ENCODE measurements around the gene PCDH9.

PCDH9 gene

GRCh38 chr13:67230404-67231288, 510 bp upstream of the PCDH9 start:
- Mint-ChIP-seq H3K4me1 (peaks cover 11% of the 10 kb centered on the region), H3K36me3 (no peaks in the 10 kb centered on the region), H3K27me3 (no peaks in the 10 kb centered on the region), H3K4me3 (no peak overlapping the region), H3K27ac (no peak overlapping the region), H3K9me3 (no peaks in the 10 kb centered on the region)
- ATAC-seq: peak; percentile 97

GRCh38 chr13:67228916-67229315, 1.2 kb downstream of the PCDH9 start:
- Mint-ChIP-seq H3K36me3 (no peaks in the 10 kb centered on the region), H3K9me3 (no peaks in the 10 kb centered on the region), H3K27ac (no peak overlapping the region), H3K4me3 (no peak overlapping the region), H3K4me1 (peaks cover 16% of the 10 kb centered on the region), H3K27me3 (no peaks in the 10 kb centered on the region)
- ATAC-seq: no peak

DNA sequence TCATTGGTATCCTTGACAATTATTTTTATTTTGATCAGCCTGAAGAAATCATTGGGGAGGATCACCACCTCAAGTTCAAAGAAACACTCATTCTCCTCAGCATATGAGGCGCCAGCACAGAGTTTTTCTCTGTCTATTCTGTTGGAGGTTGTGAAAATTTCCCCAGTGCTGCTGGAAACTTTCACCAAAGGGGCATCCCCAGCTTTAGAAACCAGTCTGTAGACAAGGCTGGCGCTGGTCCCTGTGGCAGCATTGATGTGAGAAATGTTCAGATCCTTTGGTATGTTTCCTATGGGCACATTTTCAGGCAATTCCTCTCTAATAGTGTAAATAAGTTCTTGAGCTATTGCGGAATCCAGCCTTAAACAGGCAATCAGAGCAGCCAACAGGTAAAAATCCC, 2.1 kb downstream of the PCDH9 start:
- no peak overlapping the region for H3K27ac Mint-ChIP-seq
- no peaks in the 10 kb centered on the region for H3K36me3 Mint-ChIP-seq
- no peak for ATAC-seq
- H3K9me3 Mint-ChIP-seq: no peaks in the 10 kb centered on the region
- peaks cover 17% of the 10 kb centered on the region for H3K4me1 Mint-ChIP-seq
- H3K27me3 Mint-ChIP-seq: no peaks in the 10 kb centered on the region
- no peak overlapping the region for H3K4me3 Mint-ChIP-seq

GRCh38 chr13:67227131-67227983, 2.8 kb downstream of the PCDH9 start:
- Mint-ChIP-seq H3K4me1 (peaks cover 17% of the 10 kb centered on the region), H3K27me3 (no peaks in the 10 kb centered on the region), H3K9me3 (no peaks in the 10 kb centered on the region), H3K4me3 (no peak overlapping the region), H3K27ac (no peak overlapping the region), H3K36me3 (no peaks in the 10 kb centered on the region)
- ATAC-seq: no peak

DNA sequence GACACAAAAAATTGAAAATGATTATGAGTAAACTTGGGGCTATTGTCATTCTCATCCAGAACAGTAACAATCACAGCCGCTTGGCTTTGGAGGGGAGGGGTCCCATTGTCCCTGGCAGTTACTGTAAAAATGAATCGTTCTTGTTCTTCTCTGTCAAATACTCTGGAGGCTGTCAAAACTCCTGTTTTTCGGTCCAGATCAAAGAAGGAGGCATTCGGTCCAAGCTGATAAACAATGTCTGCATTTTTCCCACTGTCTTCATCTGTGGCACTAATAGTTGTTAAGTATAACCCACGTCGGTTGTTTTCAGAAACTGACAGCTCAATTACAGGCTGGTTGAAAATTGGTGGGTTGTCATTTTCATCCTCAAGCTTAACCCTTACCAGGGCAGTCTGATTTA, 3.4 kb downstream of the PCDH9 start:
- peaks cover 17% of the 10 kb centered on the region for H3K4me1 Mint-ChIP-seq
- ATAC-seq: no peak
- no peaks in the 10 kb centered on the region for H3K9me3 Mint-ChIP-seq
- H3K27me3 Mint-ChIP-seq: no peaks in the 10 kb centered on the region
- H3K36me3 Mint-ChIP-seq: no peaks in the 10 kb centered on the region
- no peak overlapping the region for H3K4me3 Mint-ChIP-seq
- H3K27ac Mint-ChIP-seq: no peak overlapping the region

GRCh38 chr13:67225252-67226159, 4.6 kb downstream of the PCDH9 start:
- H3K27ac Mint-ChIP-seq: no peak overlapping the region
- ATAC-seq: no peak
- no peaks in the 10 kb centered on the region for H3K36me3 Mint-ChIP-seq
- no peaks in the 10 kb centered on the region for H3K9me3 Mint-ChIP-seq
- no peak overlapping the region for H3K4me3 Mint-ChIP-seq
- no peaks in the 10 kb centered on the region for H3K27me3 Mint-ChIP-seq
- peaks cover 6% of the 10 kb centered on the region for H3K4me1 Mint-ChIP-seq

GRCh38 chr13:67224148-67224846, 5.8 kb downstream of the PCDH9 start:
- Mint-ChIP-seq H3K27me3 (no peaks in the 10 kb centered on the region), H3K27ac (no peak overlapping the region), H3K9me3 (no peaks in the 10 kb centered on the region), H3K4me1 (peaks cover 6% of the 10 kb centered on the region), H3K4me3 (peak overlapping the region; percentile 16), H3K36me3 (no peaks in the 10 kb centered on the region)
- no peak for ATAC-seq

- H3K27ac Mint-ChIP-seq: no peak overlapping the region
- no peaks in the 10 kb centered on the region for H3K9me3 Mint-ChIP-seq
- H3K36me3 Mint-ChIP-seq: no peaks in the 10 kb centered on the region
- H3K4me3 Mint-ChIP-seq: peak overlapping the region; percentile 16
- ATAC-seq: no peak
- no peaks in the 10 kb centered on the region for H3K27me3 Mint-ChIP-seq
- H3K4me1 Mint-ChIP-seq: peaks cover 6% of the 10 kb centered on the region
Observed at GRCh38 chr13:67223742-67224141, 6.4 kb downstream of the PCDH9 start.

GRCh38 chr13:67223024-67223423, 7.1 kb downstream of the PCDH9 start:
- ATAC-seq: no peak
- H3K9me3 Mint-ChIP-seq: no peaks in the 10 kb centered on the region
- no peak overlapping the region for H3K4me3 Mint-ChIP-seq
- peaks cover 6% of the 10 kb centered on the region for H3K4me1 Mint-ChIP-seq
- H3K36me3 Mint-ChIP-seq: no peaks in the 10 kb centered on the region
- no peak overlapping the region for H3K27ac Mint-ChIP-seq
- H3K27me3 Mint-ChIP-seq: no peaks in the 10 kb centered on the region

DNA sequence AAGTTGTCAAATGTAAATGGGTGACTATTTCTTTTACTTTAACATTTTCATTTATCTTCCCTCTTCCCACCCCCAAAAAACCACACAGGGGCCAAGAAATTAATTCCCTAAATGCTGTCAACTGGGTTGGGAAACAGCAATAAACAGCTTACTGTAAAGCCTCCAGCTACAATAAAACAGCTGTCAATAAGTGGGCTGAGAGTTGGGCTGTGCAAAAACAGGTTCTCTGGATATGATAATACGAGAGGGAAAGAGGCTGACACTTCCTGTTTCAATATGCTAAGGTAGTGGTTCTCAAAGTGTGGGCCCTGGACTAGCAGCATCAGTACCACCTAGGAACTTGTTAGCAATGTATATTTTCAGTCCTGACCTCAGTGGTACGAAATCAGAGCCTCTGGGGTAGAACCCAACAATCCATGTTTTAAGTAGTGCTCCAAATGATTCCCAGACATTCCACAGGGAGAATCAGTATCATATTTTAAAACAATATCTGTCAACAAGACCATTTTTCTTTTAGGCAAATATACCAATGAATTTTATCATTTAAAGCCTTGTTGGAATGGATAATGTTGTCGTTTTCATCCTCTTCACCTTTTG, 8.4 kb downstream of the PCDH9 start:
- Mint-ChIP-seq H3K9me3 (no peaks in the 10 kb centered on the region), H3K4me3 (no peak overlapping the region), H3K4me1 (peaks cover 6% of the 10 kb centered on the region), H3K36me3 (no peaks in the 10 kb centered on the region), H3K27me3 (no peaks in the 10 kb centered on the region), H3K27ac (no peak overlapping the region)
- ATAC-seq: peak; percentile 68

- Mint-ChIP-seq H3K36me3 (no peaks in the 10 kb centered on the region), H3K27ac (no peak overlapping the region), H3K4me1 (peaks cover 2% of the 10 kb centered on the region), H3K27me3 (no peaks in the 10 kb centered on the region), H3K9me3 (no peaks in the 10 kb centered on the region), H3K4me3 (no peak overlapping the region)
- ATAC-seq: no peak
Observed at GRCh38 chr13:67219113-67219512, 11.0 kb downstream of the PCDH9 start.

DNA sequence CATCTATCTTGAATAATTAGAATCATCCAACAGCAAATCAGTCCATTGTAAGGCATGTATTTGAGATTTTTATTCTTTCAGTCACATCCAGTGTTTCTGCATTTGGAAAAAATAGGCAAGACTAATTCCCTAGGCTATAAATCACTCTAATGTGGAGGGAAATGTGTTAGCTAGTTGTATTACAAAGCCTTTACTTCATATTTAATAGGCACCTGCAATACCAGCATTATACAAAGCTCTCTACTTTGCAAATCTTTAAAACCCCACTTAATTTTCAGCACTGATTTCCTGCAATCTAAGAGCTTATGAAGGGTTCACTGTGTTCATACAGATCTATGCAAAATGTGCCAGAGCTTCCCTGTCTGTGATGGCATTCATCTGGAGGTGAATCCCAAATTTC, 12.3 kb downstream of the PCDH9 start:
- Mint-ChIP-seq H3K4me3 (no peak overlapping the region), H3K9me3 (no peaks in the 10 kb centered on the region), H3K27ac (no peak overlapping the region), H3K4me1 (no peaks in the 10 kb centered on the region), H3K27me3 (no peaks in the 10 kb centered on the region), H3K36me3 (no peaks in the 10 kb centered on the region)
- ATAC-seq: no peak

GRCh38 chr13:67216864-67217263, 13.3 kb downstream of the PCDH9 start:
- no peak for ATAC-seq
- H3K27me3 Mint-ChIP-seq: no peaks in the 10 kb centered on the region
- H3K4me3 Mint-ChIP-seq: no peak overlapping the region
- H3K27ac Mint-ChIP-seq: no peak overlapping the region
- no peaks in the 10 kb centered on the region for H3K36me3 Mint-ChIP-seq
- no peaks in the 10 kb centered on the region for H3K4me1 Mint-ChIP-seq
- H3K9me3 Mint-ChIP-seq: no peaks in the 10 kb centered on the region

GRCh38 chr13:67210208-67210607, 19.9 kb downstream of the PCDH9 start:
- no peaks in the 10 kb centered on the region for H3K27me3 Mint-ChIP-seq
- H3K4me1 Mint-ChIP-seq: no peaks in the 10 kb centered on the region
- H3K4me3 Mint-ChIP-seq: no peak overlapping the region
- H3K36me3 Mint-ChIP-seq: no peaks in the 10 kb centered on the region
- H3K9me3 Mint-ChIP-seq: no peaks in the 10 kb centered on the region
- no peak overlapping the region for H3K27ac Mint-ChIP-seq
- ATAC-seq: no peak
